K562 (cell line): ENCODE results near the gene NRCAM. TPM values are rescaled to one million over a fixed set of nuclear protein-coding genes. Genes with fewer than 3 reads are reported as not detected.

Source experiments
- ATAC-seq: fragments of 200-7000 bp; cut with Tn5 transposase; 3 replicates; pipeline ENCODE4 v1.9.1; 2020; ENCODE audit warnings: moderate library complexity
- BruUV-seq: library from RNA; stranded (reverse); fragments of 400-500 nt; replicated peaks from 2 replicates; lab custom pipeline; 2021; lab: Mats Ljungman, UMichigan
- CTCF ChIA-PET: fragments of 300-600 bp; formaldehyde crosslinking; extraction: SDS; loops from one replicate; lab custom pipeline; 2021; ENCODE audit warnings: low intra/inter-chr PET ratio; lab: Yijun Ruan, JAX
- POLR2A ChIA-PET: fragments of 300-600, 350-650 bp; sonication (Branson Sonifier 250); formaldehyde crosslinking; extraction: SDS; loops from one replicate; lab custom pipeline; 2021; ENCODE audit warnings: antibody characterized with exemption, inconsistent platforms; lab: Yijun Ruan, JAX
- DNase-seq, 4 experiments: peaks; one replicate each; pipeline versions ENCODE4 v3.0.0 to v3.0.0-alpha.2; 2011 to 2018; ENCODE audit warnings: low spot score in 3 of 4, mixed read lengths in 3 of 4; ENCODE audit errors: extremely low read depth in 1 of 4
- FAIRE-seq: peaks from 2 replicates; lab custom pipeline; 2011; peaks lifted over from hg19 to GRCh38; lab: Jason Lieb, UNC
- H2AFZ ChIP-seq: 2 replicates; pipeline ENCODE4 v1.6.0; 2011; ENCODE audit warnings: low read depth, low read length, control low read depth, inconsistent platforms
- H3K27ac ChIP-seq: fragments of 200-600 bp; 3 replicates; pipeline ENCODE4 v1.8.0; 2011; ENCODE audit warnings: low read depth, mild to moderate bottlenecking, control low read depth, inconsistent platforms, low read length, moderate library complexity, mixed read lengths; ENCODE audit errors: extremely low read depth
- H3K27me3 ChIP-seq, 2 experiments: fragments of 300-600 bp in 1 of 2; 2 replicates in 1 of 2; 3 replicates in 1 of 2; pipeline versions ENCODE4 v1.6.0 to v1.8.0; 2011; ENCODE audit warnings: inconsistent platforms in 2 of 2, low read length in 2 of 2, mild to moderate bottlenecking in 1 of 2, mixed read lengths in 1 of 2, moderate library complexity in 1 of 2; ENCODE audit not compliant: control insufficient read depth in 2 of 2, insufficient read depth in 2 of 2
- H3K36me3 ChIP-seq: fragments of 300-600 bp; 3 replicates; pipeline ENCODE4 v1.8.0; 2011; ENCODE audit warnings: mild to moderate bottlenecking, low read length, inconsistent platforms; ENCODE audit not compliant: control insufficient read depth, insufficient read depth
- H3K4me1 ChIP-seq, 2 experiments: fragments of 200-600 bp in 1 of 2; replicated peaks in 1 of 2; 2 replicates in 1 of 2; 3 replicates in 1 of 2; pipeline versions ENCODE4 v1.5.1 to v1.8.0; 2011; ENCODE audit warnings: inconsistent platforms in 2 of 2, low read length in 2 of 2, mild to moderate bottlenecking in 1 of 2, mixed read lengths in 1 of 2, moderate library complexity in 1 of 2; ENCODE audit not compliant: control insufficient read depth in 2 of 2, insufficient read depth in 2 of 2
- H3K4me2 ChIP-seq: 2 replicates; pipeline ENCODE4 v1.6.1; 2011; ENCODE audit warnings: low read length, control low read depth, inconsistent platforms, mixed read lengths; ENCODE audit not compliant: insufficient read depth
- H3K4me3 ChIP-seq: fragments of 200-600 bp; sonication (generic), shearing (Covaris generic); 2 replicates; pipeline ENCODE4 v1.5.1; 2016; ENCODE audit warnings: control low read depth, inconsistent platforms
- H3K79me2 ChIP-seq: fragments of 200-600 bp; 3 replicates; pipeline ENCODE4 v1.8.0; 2011; ENCODE audit warnings: low read length, inconsistent platforms; ENCODE audit not compliant: control insufficient read depth, insufficient read depth
- H3K9ac ChIP-seq, 2 experiments: 2 replicates each; pipeline versions ENCODE4 v1.6.0 to v1.6.1; 2011; ENCODE audit warnings: low read depth in 2 of 2, low read length in 2 of 2, control low read depth in 1 of 2, inconsistent platforms in 1 of 2, mild to moderate bottlenecking in 1 of 2, mixed read lengths in 1 of 2; ENCODE audit not compliant: insufficient read depth in 1 of 2
- H3K9me1 ChIP-seq: one replicate; pipeline ENCODE4 v1.6.0; 2011; ENCODE audit warnings: inconsistent platforms, mild to moderate bottlenecking, low read length, moderate library complexity; ENCODE audit not compliant: control insufficient read depth, insufficient read depth
- H3K9me3 ChIP-seq: replicated peaks from 2 replicates; pipeline ENCODE4 v1.5.1; 2011; ENCODE audit warnings: low read depth, low read length, inconsistent platforms; ENCODE audit not compliant: control insufficient read depth, insufficient read depth
- H4K20me1 ChIP-seq: replicated peaks from 2 replicates; pipeline ENCODE4 v1.6.1; 2011; ENCODE audit warnings: low read length, inconsistent platforms, mixed read lengths; ENCODE audit not compliant: control insufficient read depth, insufficient read depth
- ILK ChIP-seq: fragments of 450-650 bp; IDR thresholded peaks from 2 replicates; pipeline ENCODE4 v1.6.1; 2016; ENCODE audit warnings: missing genetic modification characterization, low read depth, mild to moderate bottlenecking, missing compliant biosample characterization, moderate library complexity, borderline replicate concordance
- MEIS2 ChIP-seq: fragments of 450-650 bp; IDR thresholded peaks from 2 replicates; pipeline ENCODE4 v1.6.1; 2014; ENCODE audit warnings: mild to moderate bottlenecking; ENCODE audit not compliant: partially characterized antibody
- RAD51 ChIP-seq: fragments of 450-650 bp; IDR thresholded peaks from 2 replicates; pipeline ENCODE4 v1.7.1; 2016; ENCODE audit warnings: low read depth, mild to moderate bottlenecking, borderline replicate concordance
- ZBTB17 ChIP-seq: fragments of 450-650 bp; formaldehyde crosslinking; IDR thresholded peaks from 2 replicates; pipeline ENCODE4 v1.4.0; 2020; ENCODE audit warnings: mild to moderate bottlenecking
- WGBS: fragments of 100-300 bp; shearing (Covaris generic); methylation state at CpG from one replicate; pipeline ENCODE4 v1.1.6; 2016; ENCODE audit warnings: low coverage, mixed read lengths; ENCODE audit not compliant: insufficient coverage; ENCODE audit errors: missing lambda C conversion rate; 5-methylcytosine and 5-hydroxymethylcytosine counted together
- in situ Hi-C: fragments of 300-500 bp; cut with MboI; formaldehyde crosslinking; loops from 4 replicates; pipeline ENCODE4 v1.15.0; 2018; ENCODE audit warnings: inconsistent platforms, mixed read lengths
- intact Hi-C: fragments of 100-400 bp; cut with micrococcal nuclease; formaldehyde crosslinking; loops from 2 replicates; pipeline ENCODE4 v1.14.2; 2022
- polyA plus RNA-seq, 8 experiments: library from polyadenylated mRNA; depleted of rRNA in 4 of 8; stranded (reverse) in 5 of 8; unstranded in 3 of 8; fragments of >200 nt; fragmentation: Nextera tagmentation in 2 of 8; fragmentation: Illumina TruSeq in 1 of 8; extraction: Ambion mirVana in 2 of 8; extraction: Trizol in 1 of 8; gene quantifications; 2 replicates each; pipeline versions ENCODE4 v1.2.1 to v1.2.3, GENCODE V29; 2011 to 2014; ENCODE audit warnings: inconsistent platforms in 1 of 8, missing spikeins in 1 of 8
- total RNA-seq, 7 experiments: library from RNA; depleted of rRNA in 6 of 7; stranded (reverse); fragments of >200 nt in 6 of 7; fragmentation: Illumina TruSeq in 2 of 7; extraction: Trizol in 2 of 7; gene quantifications; 2 replicates each; pipeline versions ENCODE4 v1.2.1 to v1.2.3, GENCODE V29; 2011 to 2021; ENCODE audit warnings: low replicate concordance in 1 of 7
- TF ChIP-seq, protein P1 (sequence below), 2 experiments: IDR thresholded peaks in 1 of 2; conservative IDR thresholded peaks in 1 of 2; 2 replicates each; pipeline ENCODE4 v1.6.1; 2016; ENCODE audit warnings: low read depth in 2 of 2, mild to moderate bottlenecking in 1 of 2, missing compliant biosample characterization in 1 of 2, missing genetic modification characterization in 1 of 2, moderate library complexity in 1 of 2

NRCAM gene
- total and polyA plus RNA-seq, 9 of the 15 experiments (the other 6 are each of a cell fraction or from before 2014, with no cell fraction given) = 0.03 to 0.54 (median 0.12) TPM; not detected in 1

GRCh38 chr7:108450160-108450559, 6.1 kb downstream of the NRCAM start:
- H3K4me2 ChIP-seq = no peak overlapping the region
- H3K36me3 ChIP-seq = no peaks in the 10 kb centered on the region
- intact Hi-C loops (no loop called here), in situ Hi-C loops (no loop called here)
- H3K79me2 ChIP-seq = no peaks in the 10 kb centered on the region
- H3K9me3 ChIP-seq = no peaks in the 10 kb centered on the region
- no TSS peak for BruUV-seq
- no peak for TF ChIP-seq RAD51
- no peak for TF ChIP-seq ZBTB17
- peaks cover 25 to 35% of the 10 kb centered on the region in 2 experiments; a peak in 4 of 5 replicates for H3K27me3 ChIP-seq
- DNase-seq (no peak), ATAC-seq (no peak), FAIRE-seq (no peak)
- CTCF ChIA-PET = no interaction called here
- no peak overlapping the region for H3K27ac ChIP-seq
- H3K4me3 ChIP-seq = no peak overlapping the region
- H3K9ac ChIP-seq = no peak overlapping the region
- H2AFZ ChIP-seq = no peak overlapping the region
- H3K4me1 ChIP-seq = peaks cover 0 to 6% of the 10 kb centered on the region in 2 experiments; a peak in 2 of 5 replicates
- WGBS = 4% methylated on average over 1 of the region's 1 CpG
- H4K20me1 ChIP-seq = no peaks in the 10 kb centered on the region
- no peaks in the 10 kb centered on the region for H3K9me1 ChIP-seq
- POLR2A ChIA-PET = interaction anchor here (0.6 to 1.1 kb wide), 2 partner anchors 9 to 27 kb away, joined by 3 read pairs; no protein-coding TSS in a partner anchor

- Histone ChIP-seq H2AFZ (no peak overlapping the region), H3K36me3 (no peaks in the 10 kb centered on the region), H3K27me3 (peaks cover 19 to 28% of the 10 kb centered on the region in 2 experiments; a peak in 4 of 5 replicates), H3K27ac (no peak overlapping the region), H3K4me2 (no peak overlapping the region), H4K20me1 (no peaks in the 10 kb centered on the region), H3K4me3 (no peak overlapping the region), H3K9me3 (no peaks in the 10 kb centered on the region), H3K79me2 (no peaks in the 10 kb centered on the region), H3K4me1 (no peaks in the 10 kb centered on the region; a peak in 1 of 5 replicates), H3K9ac (no peak overlapping the region), H3K9me1 (no peaks in the 10 kb centered on the region)
- TF ChIP-seq, protein P1, sequence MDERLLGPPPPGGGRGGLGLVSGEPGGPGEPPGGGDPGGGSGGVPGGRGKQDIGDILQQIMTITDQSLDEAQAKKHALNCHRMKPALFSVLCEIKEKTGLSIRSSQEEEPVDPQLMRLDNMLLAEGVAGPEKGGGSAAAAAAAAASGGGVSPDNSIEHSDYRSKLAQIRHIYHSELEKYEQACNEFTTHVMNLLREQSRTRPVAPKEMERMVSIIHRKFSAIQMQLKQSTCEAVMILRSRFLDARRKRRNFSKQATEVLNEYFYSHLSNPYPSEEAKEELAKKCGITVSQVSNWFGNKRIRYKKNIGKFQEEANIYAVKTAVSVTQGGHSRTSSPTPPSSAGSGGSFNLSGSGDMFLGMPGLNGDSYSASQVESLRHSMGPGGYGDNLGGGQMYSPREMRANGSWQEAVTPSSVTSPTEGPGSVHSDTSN (CRISPR knock-in tag; IDR thresholded peaks at IDR 0.05; ENCODE audit: low read depth) = no peak
- TF ChIP-seq, protein P1 (tag; conservative IDR thresholded peaks at IDR 0.05; ENCODE audit: low read depth) = peak; percentile 38; the same call in 1 of the 2 replicates
- TF ChIP-seq ILK (tag) (no peak), MEIS2 (peak; percentile 25)
- in situ Hi-C loops = no loop called here
- POLR2A ChIA-PET = interaction anchor here (0.6 to 1.1 kb wide), 4 partner anchors 9 to 28 kb away, joined by 3 read pairs; no protein-coding TSS in a partner anchor
- intact Hi-C loops = no loop called here
- DNase-seq (no peak), ATAC-seq (no peak), FAIRE-seq (peak; percentile 11)
- CTCF ChIA-PET = no interaction called here
- BruUV-seq = no TSS peak
These were observed 6.7 kb downstream of the NRCAM start for GRCh38 chr7:108449521-108449920.
